IgD-negative memory B cell (primary cell): ENCODE data around the gene SAP30L. TPM values are rescaled to one million over a fixed set of nuclear protein-coding genes. Genes with fewer than 3 reads are reported as not detected.

ENCODE experiments used
- H3K27ac Mint-ChIP-seq, 3 donors: one replicate each; pipeline ENCODE4 v1.8.0; 2020 to 2022; ENCODE audit warnings: mild to moderate bottlenecking in 3 of 3, mixed read lengths in 3 of 3, moderate library complexity in 1 of 3
- H3K27me3 Mint-ChIP-seq: one replicate; pipeline ENCODE4 v1.8.0; 2021; ENCODE audit warnings: mixed read lengths
- H3K36me3 Mint-ChIP-seq: one replicate; pipeline ENCODE4 v1.8.0; 2020; ENCODE audit warnings: mild to moderate bottlenecking, mixed read lengths
- H3K4me1 Mint-ChIP-seq, 3 donors: one replicate each; pipeline ENCODE4 v1.8.0; 2020 to 2022; ENCODE audit warnings: mixed read lengths in 3 of 3, mild to moderate bottlenecking in 1 of 3
- H3K4me3 Mint-ChIP-seq, 4 donors: one replicate each; pipeline ENCODE4 v1.8.0; 2020 to 2022; ENCODE audit warnings: mild to moderate bottlenecking in 4 of 4, mixed read lengths in 4 of 4, moderate library complexity in 3 of 4
- H3K9me3 Mint-ChIP-seq, 3 donors: one replicate each; pipeline ENCODE4 v1.8.0; 2020 to 2021; ENCODE audit warnings: mixed read lengths in 3 of 3, mild to moderate bottlenecking in 1 of 3
- polyA plus RNA-seq: library from polyadenylated mRNA; unstranded; fragments of 300-500 nt; fragmentation: Illumina TruSeq; gene quantifications from one replicate; pipeline ENCODE4 v1.2.3, GENCODE V29; 2021

The SAP30L gene
- polyA plus RNA-seq, 1 donor from 2014 or later, result 34.2 TPM

- H3K36me3 Mint-ChIP-seq, result no peaks in the 10 kb centered on the region
- peaks cover 65% of the 10 kb centered on the region for H3K27me3 Mint-ChIP-seq
- H3K4me3 Mint-ChIP-seq, result peak overlapping the region in 1 of 4 donors; percentile 1
- peaks cover 0 to 3% (median 0%) of the 10 kb centered on the region in 3 donors for H3K9me3 Mint-ChIP-seq
- peaks cover 4 to 13% (median 5%) of the 10 kb centered on the region in 3 donors for H3K4me1 Mint-ChIP-seq
- H3K27ac Mint-ChIP-seq, result peak overlapping the region in 2 of 3 donors; percentile 7 to 74
Measured at GRCh38 chr5:154485850-154486426, 40.1 kb downstream of the SAP30L start.

GRCh38 chr5:154486427-154486866 lies 40.6 kb downstream of the SAP30L start:
- no peak overlapping the region for H3K4me3 Mint-ChIP-seq
- peaks cover 64% of the 10 kb centered on the region for H3K27me3 Mint-ChIP-seq
- peak overlapping the region in 2 of 3 donors; percentile 36 to 74 for H3K27ac Mint-ChIP-seq
- H3K36me3 Mint-ChIP-seq, result no peaks in the 10 kb centered on the region
- peaks cover 0 to 3% (median 0%) of the 10 kb centered on the region in 3 donors for H3K9me3 Mint-ChIP-seq
- H3K4me1 Mint-ChIP-seq, result peaks cover 4 to 13% (median 5%) of the 10 kb centered on the region in 3 donors

DNA sequence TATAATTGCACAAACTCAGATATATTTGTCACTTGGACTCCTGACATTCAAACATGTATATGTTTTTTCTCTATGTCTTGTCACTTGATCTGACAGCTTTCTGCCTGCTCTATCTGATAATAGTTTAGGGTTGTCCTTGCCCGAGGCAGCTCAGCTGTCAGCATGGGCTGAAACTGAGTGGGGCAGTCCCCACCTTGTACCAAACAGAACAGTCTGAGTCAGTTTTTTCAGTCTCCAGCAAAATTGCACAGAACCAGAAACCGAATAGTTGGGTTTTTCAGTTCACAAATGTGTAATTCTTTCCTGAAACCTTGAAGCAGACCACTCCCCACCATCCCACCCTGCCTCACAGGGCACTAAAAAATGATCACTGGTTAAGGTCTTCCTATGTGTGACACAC lies 41.7 kb downstream of the SAP30L start:
- H3K9me3 Mint-ChIP-seq, result peaks cover 0 to 3% (median 0%) of the 10 kb centered on the region in 3 donors
- no peaks in the 10 kb centered on the region for H3K36me3 Mint-ChIP-seq
- H3K27me3 Mint-ChIP-seq, result peaks cover 62% of the 10 kb centered on the region
- no peak overlapping the region for H3K4me3 Mint-ChIP-seq
- H3K27ac Mint-ChIP-seq, result no peak overlapping the region
- H3K4me1 Mint-ChIP-seq, result peaks cover 4 to 8% (median 5%) of the 10 kb centered on the region in 3 donors

DNA sequence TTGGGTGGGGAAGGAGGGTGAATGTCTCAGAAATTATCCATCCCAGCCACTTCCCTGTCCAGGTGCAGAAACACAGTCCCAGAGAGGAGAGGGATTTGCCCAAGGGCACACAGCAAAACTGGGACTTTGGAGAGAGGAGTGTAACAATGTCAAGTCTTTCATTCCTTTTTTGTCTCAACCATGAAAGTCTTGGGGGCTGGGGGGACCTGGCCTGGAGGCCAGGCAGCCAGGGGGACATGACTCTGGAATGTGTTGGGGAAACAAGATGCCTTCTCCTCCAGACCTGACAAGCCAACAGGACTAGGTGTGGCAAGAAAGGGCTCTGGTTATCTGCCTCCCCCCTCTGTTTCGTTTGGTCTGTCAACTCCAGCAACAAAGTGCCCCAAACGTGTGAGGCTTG lies 46.1 kb downstream of the SAP30L start:
- H3K4me1 Mint-ChIP-seq, result peaks cover 0 to 2% (median 0%) of the 10 kb centered on the region in 3 donors
- H3K9me3 Mint-ChIP-seq, result no peaks in the 10 kb centered on the region
- H3K27ac Mint-ChIP-seq, result no peak overlapping the region
- H3K4me3 Mint-ChIP-seq, result no peak overlapping the region
- H3K36me3 Mint-ChIP-seq, result no peaks in the 10 kb centered on the region
- peaks cover 37% of the 10 kb centered on the region for H3K27me3 Mint-ChIP-seq

GRCh38 chr5:154493274-154493673 lies 47.5 kb downstream of the SAP30L start:
- Mint-ChIP-seq H3K27me3 (peaks cover 32% of the 10 kb centered on the region), H3K4me1 (peaks cover 0 to 2% (median 0%) of the 10 kb centered on the region in 3 donors), H3K9me3 (no peaks in the 10 kb centered on the region), H3K27ac (no peak overlapping the region), H3K4me3 (no peak overlapping the region), H3K36me3 (no peaks in the 10 kb centered on the region)

GRCh38 chr5:154494036-154494435 lies 48.2 kb downstream of the SAP30L start:
- Mint-ChIP-seq H3K36me3 (no peaks in the 10 kb centered on the region), H3K4me1 (peaks cover 0 to 2% (median 0%) of the 10 kb centered on the region in 3 donors), H3K4me3 (no peak overlapping the region), H3K27ac (peak overlapping the region in 1 of 3 donors; percentile 40), H3K9me3 (no peaks in the 10 kb centered on the region), H3K27me3 (peaks cover 28% of the 10 kb centered on the region)

DNA sequence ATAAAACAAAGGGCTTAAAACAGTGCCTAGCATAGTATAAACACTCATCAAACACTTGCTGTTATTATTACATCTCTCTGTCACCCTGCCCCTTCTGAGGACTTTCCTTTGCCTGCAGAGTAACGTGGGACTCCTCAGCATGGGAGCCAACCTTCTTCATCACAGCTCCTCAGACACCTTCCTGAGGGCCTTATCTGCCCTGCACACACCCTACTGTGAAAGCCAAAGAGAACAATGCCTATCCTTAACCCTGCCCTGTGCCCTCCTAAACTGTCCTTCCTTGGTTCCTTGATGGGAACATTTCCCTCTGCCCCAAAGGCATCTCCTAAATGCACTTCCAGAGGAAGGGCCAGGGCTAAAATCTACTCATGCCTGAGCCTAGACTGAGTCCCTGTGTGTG lies 52.8 kb downstream of the SAP30L start:
- H3K9me3 Mint-ChIP-seq, result no peaks in the 10 kb centered on the region
- no peaks in the 10 kb centered on the region for H3K36me3 Mint-ChIP-seq
- peaks cover 8% of the 10 kb centered on the region for H3K27me3 Mint-ChIP-seq
- no peak overlapping the region for H3K4me3 Mint-ChIP-seq
- no peak overlapping the region for H3K27ac Mint-ChIP-seq
- peaks cover 4 to 10% (median 7%) of the 10 kb centered on the region in 3 donors for H3K4me1 Mint-ChIP-seq

- Mint-ChIP-seq H3K4me3 (no peak overlapping the region), H3K4me1 (peaks cover 6 to 12% (median 9%) of the 10 kb centered on the region in 3 donors), H3K9me3 (no peaks in the 10 kb centered on the region), H3K27me3 (peaks cover 4% of the 10 kb centered on the region), H3K36me3 (no peaks in the 10 kb centered on the region), H3K27ac (no peak overlapping the region)
Measured at GRCh38 chr5:154498994-154499393, 53.2 kb downstream of the SAP30L start.

DNA sequence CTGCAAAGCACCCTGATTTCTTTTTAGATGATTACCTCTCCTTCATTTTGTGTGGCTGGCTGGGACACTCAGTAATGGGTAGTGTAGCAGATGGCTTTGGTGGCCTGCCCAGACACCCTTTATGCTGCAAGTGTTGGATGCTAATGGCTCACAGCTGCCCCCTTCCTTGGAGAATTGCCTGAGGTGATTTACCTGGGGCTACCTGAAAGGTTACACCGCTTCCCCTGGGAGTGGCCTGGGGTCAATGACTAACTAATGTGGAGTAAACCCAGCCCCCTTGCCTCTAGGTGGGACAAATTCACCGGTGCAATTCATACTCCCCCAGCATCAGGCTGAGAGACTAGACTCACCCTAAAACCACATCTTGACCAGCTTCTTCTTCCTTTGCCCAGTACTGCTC lies 55.8 kb downstream of the SAP30L start:
- Mint-ChIP-seq H3K4me3 (no peak overlapping the region), H3K27me3 (no peaks in the 10 kb centered on the region), H3K27ac (peak overlapping the region in 1 of 3 donors; percentile 27), H3K36me3 (no peaks in the 10 kb centered on the region), H3K9me3 (no peaks in the 10 kb centered on the region), H3K4me1 (peaks cover 6 to 12% (median 12%) of the 10 kb centered on the region in 3 donors)

DNA sequence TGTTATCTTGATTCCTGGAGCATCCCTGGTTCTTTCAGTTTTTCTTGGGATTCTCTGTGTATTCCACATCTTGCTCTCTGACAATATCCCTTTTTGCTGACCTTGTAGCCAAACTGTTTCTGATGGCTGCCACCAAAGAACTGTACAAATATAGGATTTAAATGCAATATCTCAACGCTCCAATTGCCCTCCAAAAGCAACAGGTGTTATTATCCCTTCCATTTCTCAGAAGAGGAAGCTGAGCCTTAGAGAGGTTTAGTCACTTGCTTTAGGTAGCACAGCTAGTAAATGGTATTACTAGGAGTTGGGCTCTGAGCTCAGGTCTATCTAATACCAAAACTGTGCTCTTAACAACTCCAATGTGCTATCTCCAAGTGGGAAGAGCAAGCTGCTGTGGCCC lies 56.4 kb downstream of the SAP30L start:
- Mint-ChIP-seq H3K27me3 (no peaks in the 10 kb centered on the region), H3K4me1 (peaks cover 6 to 12% (median 12%) of the 10 kb centered on the region in 3 donors), H3K27ac (peak overlapping the region in 1 of 3 donors; percentile 27), H3K9me3 (no peaks in the 10 kb centered on the region), H3K4me3 (peak overlapping the region in 2 of 4 donors; percentile 64 to 89), H3K36me3 (no peaks in the 10 kb centered on the region)

- Mint-ChIP-seq H3K27me3 (peaks cover 2% of the 10 kb centered on the region), H3K4me1 (peaks cover 6 to 12% (median 12%) of the 10 kb centered on the region in 3 donors), H3K9me3 (no peaks in the 10 kb centered on the region), H3K4me3 (peak overlapping the region; percentile 64 to 96 (median 86)), H3K36me3 (no peaks in the 10 kb centered on the region), H3K27ac (peak overlapping the region in 2 of 3 donors; percentile 84 to 94)
Measured at GRCh38 chr5:154503698-154504039, 57.9 kb downstream of the SAP30L start.

- Mint-ChIP-seq H3K27ac (no peak overlapping the region), H3K9me3 (no peaks in the 10 kb centered on the region), H3K36me3 (no peaks in the 10 kb centered on the region), H3K27me3 (peaks cover 7% of the 10 kb centered on the region), H3K4me3 (no peak overlapping the region), H3K4me1 (peaks cover 6 to 15% (median 12%) of the 10 kb centered on the region in 3 donors)
Measured at GRCh38 chr5:154505567-154505966, 59.8 kb downstream of the SAP30L start.

DNA sequence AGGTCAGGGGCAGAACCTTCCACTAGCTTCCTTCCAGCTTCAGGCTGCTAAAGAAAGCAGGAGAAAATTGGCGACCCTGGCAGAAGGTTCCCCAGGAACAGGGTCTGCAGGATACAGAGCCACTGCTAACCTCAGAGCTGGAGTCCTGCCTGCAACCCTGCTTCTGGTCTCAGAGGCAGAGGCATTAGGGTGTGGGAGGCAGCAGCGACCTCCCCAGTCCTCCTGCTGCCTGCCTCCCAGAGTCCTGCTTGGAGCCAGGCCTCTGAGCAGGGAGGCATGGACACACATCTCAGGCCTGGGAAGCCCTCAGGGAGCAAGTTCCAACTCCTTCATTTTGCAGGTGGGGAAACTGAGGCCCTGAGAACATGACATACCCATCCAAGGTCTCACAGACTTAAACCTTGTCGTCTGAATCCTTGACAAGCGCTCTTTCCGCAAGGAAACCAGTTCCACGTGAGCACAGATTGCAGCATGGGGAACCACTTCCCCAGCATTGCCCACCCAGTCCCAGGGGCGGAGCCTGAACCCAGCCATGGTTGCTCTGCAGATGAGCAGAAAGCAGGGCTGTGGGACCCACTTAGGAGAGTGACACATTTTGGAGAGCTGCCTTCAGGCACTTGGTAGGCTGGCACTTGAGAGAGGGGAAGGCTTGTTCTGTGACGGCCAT lies 60.4 kb downstream of the SAP30L start:
- Mint-ChIP-seq H3K27me3 (peaks cover 7% of the 10 kb centered on the region), H3K4me1 (peaks cover 6 to 15% (median 12%) of the 10 kb centered on the region in 3 donors), H3K9me3 (no peaks in the 10 kb centered on the region), H3K27ac (peak overlapping the region in 1 of 3 donors; percentile 62), H3K36me3 (no peaks in the 10 kb centered on the region), H3K4me3 (no peak overlapping the region)

- Mint-ChIP-seq H3K27ac (peak overlapping the region in 2 of 3 donors; percentile 62 to 96), H3K36me3 (no peaks in the 10 kb centered on the region), H3K4me3 (no peak overlapping the region), H3K27me3 (peaks cover 9% of the 10 kb centered on the region), H3K4me1 (peaks cover 6 to 15% (median 12%) of the 10 kb centered on the region in 3 donors), H3K9me3 (no peaks in the 10 kb centered on the region)
Measured at GRCh38 chr5:154506716-154507080, 60.9 kb downstream of the SAP30L start.

DNA sequence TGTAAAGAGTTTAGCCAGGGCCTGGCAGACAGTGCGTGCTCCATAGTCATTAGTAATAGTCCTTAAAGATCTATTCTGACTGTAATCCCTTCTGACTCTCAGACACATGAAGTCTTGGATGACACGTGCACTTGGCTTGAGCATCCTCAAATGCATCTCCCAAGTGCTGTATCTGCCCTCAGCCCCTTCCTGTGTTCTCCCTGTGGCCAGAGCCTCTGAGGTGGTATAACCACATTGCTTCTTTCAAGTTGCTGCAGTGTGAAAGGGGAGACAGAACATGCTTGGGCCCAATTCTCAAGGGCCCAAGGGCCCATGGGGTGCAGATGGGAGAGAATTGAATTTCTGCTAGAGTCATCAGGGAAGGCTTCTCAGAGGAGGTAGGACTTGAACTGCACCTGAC lies 62.3 kb downstream of the SAP30L start:
- peaks cover 9% of the 10 kb centered on the region for H3K27me3 Mint-ChIP-seq
- H3K27ac Mint-ChIP-seq, result no peak overlapping the region
- no peaks in the 10 kb centered on the region for H3K36me3 Mint-ChIP-seq
- no peaks in the 10 kb centered on the region for H3K9me3 Mint-ChIP-seq
- H3K4me3 Mint-ChIP-seq, result no peak overlapping the region
- peaks cover 6 to 13% (median 7%) of the 10 kb centered on the region in 3 donors for H3K4me1 Mint-ChIP-seq
